Adipocyte (in vitro differentiated cells): Measurements from ENCODE around the gene NFATC2.

Experiments used
- DNase-seq: peaks from one replicate; pipeline ENCODE4 v3.0.0-alpha.2; 2015; ENCODE audit warnings: low read depth
- H3K27me3 ChIP-seq: replicated peaks from 2 replicates; pipeline ENCODE4 v1.7.0; 2013; ENCODE audit warnings: mild to moderate bottlenecking, low read length, moderate library complexity; ENCODE audit not compliant: control insufficient read depth, insufficient read depth
- H3K36me3 ChIP-seq: 2 replicates; pipeline ENCODE4 v1.7.0; 2013; ENCODE audit warnings: low read length, mild to moderate bottlenecking, moderate library complexity; ENCODE audit not compliant: control insufficient read depth, insufficient read depth, severe bottlenecking
- H3K4me1 ChIP-seq: 2 replicates; pipeline ENCODE4 v1.7.0; 2013; ENCODE audit warnings: mild to moderate bottlenecking, low read length, moderate library complexity; ENCODE audit not compliant: control insufficient read depth, insufficient read depth
- H3K4me3 ChIP-seq: 2 replicates; pipeline ENCODE4 v1.7.0; 2013; ENCODE audit warnings: mild to moderate bottlenecking, low read length, moderate library complexity
- H3K9ac ChIP-seq: 2 replicates; pipeline ENCODE4 v1.7.0; 2013; ENCODE audit warnings: mild to moderate bottlenecking, low read length, moderate library complexity
- H3K9me3 ChIP-seq: 2 replicates; pipeline ENCODE4 v1.7.0; 2013; ENCODE audit warnings: mild to moderate bottlenecking, low read length, moderate library complexity; ENCODE audit not compliant: control insufficient read depth

The NFATC2 gene

DNA sequence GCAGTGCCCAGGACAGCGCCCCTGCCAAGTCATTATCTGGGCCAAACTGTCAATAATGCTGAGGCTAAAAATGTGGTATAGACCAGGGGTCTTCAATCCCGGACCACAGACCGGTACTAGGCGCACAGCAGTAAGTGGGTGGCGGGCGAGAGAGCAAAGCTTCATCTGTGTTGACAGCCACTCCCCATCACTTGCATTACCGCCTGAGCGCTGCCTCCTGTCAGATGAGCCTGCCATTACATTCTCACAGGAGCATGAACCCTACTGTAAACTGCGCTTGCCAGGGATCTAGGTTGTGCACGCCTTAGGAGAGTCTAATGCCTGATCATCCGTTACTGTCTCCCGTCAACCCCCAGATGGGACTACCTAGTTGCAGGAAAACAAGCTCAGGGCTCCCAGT, 91.0 kb downstream of the NFATC2 start:
- Histone ChIP-seq H3K36me3 (no peaks in the 10 kb centered on the region), H3K9me3 (no peaks in the 10 kb centered on the region), H3K4me3 (no peak overlapping the region), H3K4me1 (peaks cover 28% of the 10 kb centered on the region), H3K27me3 (no peaks in the 10 kb centered on the region), H3K9ac (no peak overlapping the region)
- DNase-seq: no peak

DNA sequence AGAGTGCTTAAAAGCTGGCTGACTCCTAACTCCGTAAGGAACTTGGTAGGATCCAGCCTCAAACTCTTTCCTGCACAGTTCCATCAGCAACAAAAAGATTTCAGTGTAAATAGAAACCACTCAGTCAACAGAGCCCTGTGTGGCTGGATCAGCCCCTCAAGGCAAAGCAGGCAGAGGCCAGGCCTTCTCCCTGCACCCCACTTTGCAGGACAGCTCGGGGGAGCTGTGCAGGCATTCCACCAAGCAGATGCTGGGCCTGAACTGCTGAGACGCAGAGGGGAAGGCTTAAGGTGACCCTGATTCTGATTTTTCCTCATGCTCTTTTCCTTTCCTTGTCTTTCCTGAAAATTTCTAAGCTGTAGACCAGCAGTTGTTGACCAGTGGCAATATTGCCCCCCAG, 91.5 kb downstream of the NFATC2 start:
- Histone ChIP-seq H3K4me3 (no peak overlapping the region), H3K9ac (no peak overlapping the region), H3K36me3 (no peaks in the 10 kb centered on the region), H3K9me3 (no peaks in the 10 kb centered on the region), H3K27me3 (no peaks in the 10 kb centered on the region), H3K4me1 (peaks cover 28% of the 10 kb centered on the region)
- DNase-seq: no peak

DNA sequence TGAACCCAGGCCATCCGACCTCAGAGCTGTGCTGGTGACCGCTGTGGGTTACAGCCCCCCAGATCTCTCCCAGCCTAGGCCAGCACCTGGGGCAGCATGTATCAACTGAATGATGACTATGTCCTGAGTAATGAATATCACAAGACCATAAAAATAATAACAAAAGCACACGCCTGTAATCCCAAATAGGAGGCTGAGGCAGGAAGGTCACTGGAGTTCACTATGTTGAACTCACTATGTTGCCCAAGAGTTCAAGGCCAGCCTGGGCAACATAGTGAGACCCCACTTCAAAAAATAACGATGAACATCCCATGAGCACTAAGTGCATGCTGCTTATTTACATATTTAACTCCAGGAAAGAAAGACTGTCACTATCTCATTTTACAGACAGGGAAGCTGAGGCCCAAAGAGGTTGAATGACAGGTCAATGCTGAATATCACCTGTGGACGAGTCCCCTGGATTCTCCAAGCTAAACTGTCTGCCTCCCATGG, 92.3 kb downstream of the NFATC2 start:
- H3K27me3 ChIP-seq: no peaks in the 10 kb centered on the region
- H3K4me1 ChIP-seq: peaks cover 30% of the 10 kb centered on the region
- H3K9me3 ChIP-seq: no peaks in the 10 kb centered on the region
- H3K36me3 ChIP-seq: no peaks in the 10 kb centered on the region
- no peak for DNase-seq
- H3K9ac ChIP-seq: no peak overlapping the region
- H3K4me3 ChIP-seq: no peak overlapping the region

DNA sequence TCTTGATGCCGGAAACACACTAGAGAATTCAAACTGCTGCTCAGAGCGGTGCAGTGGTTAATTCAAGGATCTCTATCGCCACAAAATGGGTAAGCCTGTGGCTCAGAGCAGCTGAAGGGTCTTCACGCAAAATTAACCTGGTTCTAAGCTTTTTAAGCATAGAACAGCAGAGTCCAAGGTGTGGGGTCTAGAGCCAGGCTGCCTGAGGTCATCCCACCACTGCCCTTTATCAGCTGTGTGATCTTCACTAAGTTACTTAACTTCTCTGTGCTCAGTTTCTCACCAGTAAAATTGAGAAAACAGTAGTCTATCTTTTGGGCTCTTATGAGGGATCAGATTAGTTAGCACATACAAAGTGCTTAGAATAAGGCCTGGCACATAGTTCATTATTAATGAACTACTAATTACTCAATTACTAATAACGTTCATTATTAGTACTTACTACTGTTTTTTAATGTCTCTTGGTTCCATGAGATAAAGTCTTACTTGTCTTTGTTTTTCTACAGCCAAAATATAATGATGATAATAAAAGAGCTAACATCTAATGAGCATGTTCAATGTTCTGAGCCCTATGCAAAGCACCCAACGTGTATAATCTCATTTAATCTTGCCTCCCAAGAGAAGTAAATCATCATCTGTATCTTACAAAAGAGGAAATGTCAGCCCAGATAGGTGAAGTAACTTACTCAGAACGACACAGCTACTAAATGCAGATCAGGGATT, 92.9 kb downstream of the NFATC2 start:
- Histone ChIP-seq H3K9me3 (no peaks in the 10 kb centered on the region), H3K9ac (no peak overlapping the region), H3K4me1 (peaks cover 30% of the 10 kb centered on the region), H3K36me3 (no peaks in the 10 kb centered on the region), H3K27me3 (no peaks in the 10 kb centered on the region), H3K4me3 (no peak overlapping the region)
- DNase-seq: no peak

DNA sequence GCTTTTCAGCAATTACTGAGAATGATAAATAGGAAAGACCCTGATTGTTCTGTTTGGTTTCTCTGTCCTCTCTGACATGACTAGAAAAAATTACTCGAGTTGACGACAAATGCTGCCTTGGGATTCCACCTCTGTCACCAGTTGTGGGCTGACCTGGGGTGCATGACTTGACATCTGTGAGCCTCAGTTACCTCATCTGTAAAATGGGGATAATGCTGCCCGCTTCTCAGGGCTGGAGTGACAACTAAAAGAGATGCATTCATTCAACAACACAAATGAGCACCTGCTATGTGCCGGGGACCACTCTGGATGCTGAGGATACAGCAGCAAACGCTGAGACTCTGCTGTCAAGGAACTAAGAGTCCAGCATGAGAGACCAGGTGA, 94.8 kb downstream of the NFATC2 start:
- Histone ChIP-seq H3K9ac (no peak overlapping the region), H3K4me3 (no peak overlapping the region), H3K27me3 (no peaks in the 10 kb centered on the region), H3K36me3 (no peaks in the 10 kb centered on the region), H3K4me1 (peaks cover 30% of the 10 kb centered on the region), H3K9me3 (no peaks in the 10 kb centered on the region)
- DNase-seq: no peak

DNA sequence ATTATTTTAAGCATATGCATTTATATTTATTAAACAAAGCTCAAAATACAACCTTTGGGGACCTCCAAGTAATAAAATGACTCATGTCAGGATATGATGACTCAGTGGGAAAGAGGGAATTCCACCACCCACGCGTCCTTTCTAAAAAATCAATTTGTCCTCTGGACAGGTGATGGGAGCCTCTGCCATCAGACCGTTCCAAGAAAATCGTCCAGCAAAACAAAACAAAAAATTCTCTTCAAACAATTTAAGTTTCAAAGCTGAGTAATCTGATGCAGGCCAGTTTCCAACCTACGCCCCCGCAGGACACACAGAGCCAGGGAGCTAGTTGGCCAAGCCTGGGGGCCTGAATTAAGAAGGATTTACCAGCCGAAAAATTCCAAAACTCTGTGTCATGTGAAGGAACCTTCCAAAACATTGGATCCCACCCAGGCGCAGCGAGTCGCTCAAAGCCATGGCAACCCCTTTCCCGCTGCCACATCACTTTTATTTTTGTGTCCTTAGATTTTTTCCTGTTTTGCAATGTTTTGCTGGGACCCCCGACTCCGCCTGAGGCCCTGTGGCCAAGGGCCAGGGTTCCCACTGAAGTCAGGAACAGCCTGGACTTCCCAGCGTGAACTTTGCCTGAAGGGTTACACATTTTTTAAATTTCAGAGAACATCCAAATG, 95.3 kb downstream of the NFATC2 start:
- no peaks in the 10 kb centered on the region for H3K36me3 ChIP-seq
- no peak overlapping the region for H3K4me3 ChIP-seq
- peak; percentile 99 for DNase-seq
- no peaks in the 10 kb centered on the region for H3K9me3 ChIP-seq
- H3K9ac ChIP-seq: no peak overlapping the region
- peaks cover 30% of the 10 kb centered on the region for H3K4me1 ChIP-seq
- no peaks in the 10 kb centered on the region for H3K27me3 ChIP-seq

DNA sequence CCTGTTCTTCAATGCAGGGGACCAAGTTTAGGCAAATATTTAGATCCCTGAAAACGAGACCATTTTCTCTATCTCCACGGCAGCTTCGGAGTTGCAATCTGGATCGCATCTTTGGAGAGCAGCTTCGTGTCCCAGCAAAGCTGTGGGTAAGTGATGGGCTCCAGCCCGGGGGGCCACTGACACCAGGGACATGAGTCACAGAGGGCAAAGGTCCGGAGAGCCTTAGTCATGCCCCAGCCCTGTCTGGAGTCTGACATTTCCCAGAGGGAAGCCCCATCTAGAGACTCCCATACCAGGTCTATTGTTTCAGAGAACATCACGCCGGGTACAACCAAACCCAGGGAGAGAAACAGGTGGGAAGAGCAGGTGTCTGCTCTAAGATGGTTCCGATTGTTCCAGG, 95.9 kb downstream of the NFATC2 start:
- Histone ChIP-seq H3K36me3 (no peaks in the 10 kb centered on the region), H3K27me3 (no peaks in the 10 kb centered on the region), H3K9ac (no peak overlapping the region), H3K4me1 (peaks cover 30% of the 10 kb centered on the region), H3K9me3 (no peaks in the 10 kb centered on the region), H3K4me3 (peak overlapping the region; percentile 1)
- DNase-seq: peak; percentile 79

DNA sequence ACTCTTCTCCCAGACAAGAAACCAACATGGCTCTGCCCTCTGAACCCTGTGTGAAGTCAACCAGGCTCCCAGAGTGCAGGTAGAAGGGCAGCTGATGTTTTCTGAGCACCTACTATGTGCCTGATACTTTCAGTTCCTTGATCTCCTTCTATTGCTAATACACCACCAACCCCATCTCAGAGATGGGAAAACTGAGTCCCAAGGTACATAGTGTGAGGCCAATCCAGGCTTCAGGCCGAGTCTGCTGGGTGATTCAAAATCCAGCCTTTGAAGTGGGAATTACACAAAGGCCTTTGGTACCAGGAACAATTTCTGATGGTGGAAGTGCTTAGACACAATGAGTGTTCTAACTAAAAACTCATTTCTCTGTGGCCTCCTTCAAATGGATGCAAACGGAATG, 96.3 kb downstream of the NFATC2 start:
- Histone ChIP-seq H3K4me3 (peak overlapping the region; percentile 1), H3K36me3 (no peaks in the 10 kb centered on the region), H3K4me1 (peaks cover 30% of the 10 kb centered on the region), H3K27me3 (no peaks in the 10 kb centered on the region), H3K9me3 (no peaks in the 10 kb centered on the region), H3K9ac (no peak overlapping the region)
- DNase-seq: no peak

DNA sequence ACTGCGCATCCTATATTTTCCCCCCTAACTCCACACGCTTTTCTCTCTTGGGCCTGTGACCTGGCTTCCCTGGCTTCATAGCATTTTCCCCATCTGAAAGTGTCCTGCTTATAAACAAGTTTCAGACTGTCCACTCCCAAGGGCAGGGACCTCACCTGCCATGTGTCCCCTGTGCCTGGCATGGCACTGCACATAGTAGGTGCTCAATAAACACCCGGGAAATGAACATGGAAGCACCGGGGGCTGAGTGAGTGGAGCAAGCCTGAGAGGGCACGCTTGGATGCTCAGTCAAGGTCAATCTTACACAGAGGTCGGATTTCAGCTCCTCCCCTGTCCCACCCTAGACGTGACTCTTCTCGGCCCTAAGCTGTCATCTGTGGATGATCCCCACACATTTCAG, 96.9 kb downstream of the NFATC2 start:
- no peak for DNase-seq
- H3K4me3 ChIP-seq: no peak overlapping the region
- no peaks in the 10 kb centered on the region for H3K27me3 ChIP-seq
- peaks cover 30% of the 10 kb centered on the region for H3K4me1 ChIP-seq
- no peaks in the 10 kb centered on the region for H3K36me3 ChIP-seq
- no peaks in the 10 kb centered on the region for H3K9me3 ChIP-seq
- H3K9ac ChIP-seq: no peak overlapping the region

DNA sequence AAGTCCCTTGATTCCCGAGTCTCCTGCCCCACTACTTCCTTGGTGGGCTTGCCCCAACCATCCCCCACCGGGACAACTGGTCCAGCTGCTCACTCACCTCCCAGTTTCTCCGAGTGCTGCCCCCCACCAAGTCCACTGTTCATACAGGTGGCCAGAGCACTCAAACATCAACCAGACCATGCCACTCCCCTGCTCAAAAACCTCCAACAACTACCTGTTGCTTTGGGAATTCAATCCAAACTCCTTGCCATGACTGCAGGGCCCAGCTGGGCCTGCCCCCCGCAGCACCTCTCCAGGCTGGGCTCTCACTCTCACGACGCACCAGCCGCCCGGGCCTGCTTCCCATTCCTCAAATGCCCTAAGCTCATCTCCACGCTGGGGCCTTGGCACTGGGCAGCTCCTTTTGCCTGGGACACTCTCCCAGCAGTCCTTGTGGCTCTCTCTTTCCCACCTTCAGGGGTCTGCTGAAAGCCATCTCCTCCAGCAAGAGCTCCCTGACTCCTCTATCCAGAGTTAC, 97.5 kb downstream of the NFATC2 start:
- H3K36me3 ChIP-seq: no peaks in the 10 kb centered on the region
- no peak for DNase-seq
- peaks cover 30% of the 10 kb centered on the region for H3K4me1 ChIP-seq
- H3K9ac ChIP-seq: no peak overlapping the region
- H3K27me3 ChIP-seq: no peaks in the 10 kb centered on the region
- no peak overlapping the region for H3K4me3 ChIP-seq
- H3K9me3 ChIP-seq: no peaks in the 10 kb centered on the region

DNA sequence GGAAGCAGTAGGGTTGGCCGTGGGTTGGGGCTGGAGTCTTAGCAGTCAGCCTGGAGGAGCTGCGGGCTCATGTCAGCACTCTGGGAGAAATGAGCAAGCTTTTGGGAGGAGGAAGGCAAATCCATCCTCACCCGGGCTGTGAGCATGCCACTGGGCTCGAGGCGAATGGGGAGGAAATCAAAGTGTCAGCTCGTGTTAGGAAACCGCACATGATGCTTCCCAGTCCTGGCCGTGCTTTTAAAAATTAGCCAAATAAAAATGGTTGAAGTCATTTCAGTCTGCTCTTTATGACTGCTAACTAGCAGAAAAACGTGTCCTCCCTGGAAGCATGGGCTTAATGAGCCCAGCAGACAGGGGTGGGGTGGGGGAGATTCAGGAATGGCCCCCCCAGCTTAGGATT, 98.1 kb downstream of the NFATC2 start:
- Histone ChIP-seq H3K9ac (no peak overlapping the region), H3K4me3 (no peak overlapping the region), H3K27me3 (no peaks in the 10 kb centered on the region), H3K4me1 (peaks cover 30% of the 10 kb centered on the region), H3K9me3 (no peaks in the 10 kb centered on the region), H3K36me3 (no peaks in the 10 kb centered on the region)
- DNase-seq: peak; percentile 93
